Hippocampal formation (tissue), 2 donors: ENCODE measurements around the gene PKHD1.
A peak's percentile ranks its signal among the peaks of the same experiment; 100 is the strongest.

Experiments
- DNase-seq, 2 donors: peaks; one replicate each; lab custom pipeline; 2025; lab: John Stamatoyannopoulos, UW

PKHD1 gene

GRCh38 chr6:52103623-52104022 lies 16.2 kb upstream of the PKHD1 start:
- DNase-seq: peak in 1 of 2 donors; percentile 6

- no peak for DNase-seq
These were observed 15.0 kb upstream of the PKHD1 start for GRCh38 chr6:52102405-52102804.

- peak in 1 of 2 donors; percentile 4 for DNase-seq
These were observed 11.3 kb upstream of the PKHD1 start for GRCh38 chr6:52098721-52099120.

- no peak for DNase-seq
These were observed 2.4 kb upstream of the PKHD1 start for GRCh38 chr6:52089758-52090348.

DNA sequence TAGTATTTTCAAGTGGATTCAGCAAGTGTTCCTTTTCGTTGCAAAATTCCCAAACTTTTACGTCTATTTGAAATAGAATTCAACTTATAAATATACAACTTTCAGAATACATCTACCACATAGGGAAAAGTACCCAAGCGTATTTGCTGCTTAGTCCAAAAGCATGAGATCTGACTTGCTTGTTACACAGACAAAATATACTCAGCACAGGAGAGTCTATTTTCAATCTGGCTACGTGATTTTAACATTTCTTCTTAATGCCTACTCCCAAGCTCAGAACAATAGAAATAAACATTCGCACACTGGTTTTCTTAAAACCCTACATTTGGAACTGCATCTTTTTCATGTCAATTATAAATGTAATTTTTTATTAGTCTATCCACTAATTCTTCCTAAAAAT lies 672 bp downstream of the PKHD1 start:
- no peak for DNase-seq

DNA sequence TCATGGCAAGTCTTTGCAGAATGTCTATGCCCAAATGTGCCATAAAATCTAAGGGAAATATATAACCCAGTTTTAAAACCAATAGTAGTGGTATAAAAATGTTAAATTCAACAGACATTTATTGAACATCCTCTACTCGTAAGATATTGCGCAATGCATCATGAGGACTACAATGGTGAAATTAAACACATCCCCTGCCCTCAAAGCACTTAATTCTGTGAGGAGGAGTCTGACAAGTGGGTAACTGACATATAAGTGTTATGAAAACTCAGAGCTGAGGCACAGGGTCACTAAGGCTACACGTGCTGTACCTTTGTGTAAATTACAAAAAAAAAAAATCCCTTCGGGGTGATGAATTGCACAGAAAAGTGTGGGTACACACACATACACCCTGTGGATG lies 6.2 kb downstream of the PKHD1 start:
- no peak for DNase-seq

GRCh38 chr6:52077961-52078625 lies 9.3 kb downstream of the PKHD1 start:
- no peak for DNase-seq

DNA sequence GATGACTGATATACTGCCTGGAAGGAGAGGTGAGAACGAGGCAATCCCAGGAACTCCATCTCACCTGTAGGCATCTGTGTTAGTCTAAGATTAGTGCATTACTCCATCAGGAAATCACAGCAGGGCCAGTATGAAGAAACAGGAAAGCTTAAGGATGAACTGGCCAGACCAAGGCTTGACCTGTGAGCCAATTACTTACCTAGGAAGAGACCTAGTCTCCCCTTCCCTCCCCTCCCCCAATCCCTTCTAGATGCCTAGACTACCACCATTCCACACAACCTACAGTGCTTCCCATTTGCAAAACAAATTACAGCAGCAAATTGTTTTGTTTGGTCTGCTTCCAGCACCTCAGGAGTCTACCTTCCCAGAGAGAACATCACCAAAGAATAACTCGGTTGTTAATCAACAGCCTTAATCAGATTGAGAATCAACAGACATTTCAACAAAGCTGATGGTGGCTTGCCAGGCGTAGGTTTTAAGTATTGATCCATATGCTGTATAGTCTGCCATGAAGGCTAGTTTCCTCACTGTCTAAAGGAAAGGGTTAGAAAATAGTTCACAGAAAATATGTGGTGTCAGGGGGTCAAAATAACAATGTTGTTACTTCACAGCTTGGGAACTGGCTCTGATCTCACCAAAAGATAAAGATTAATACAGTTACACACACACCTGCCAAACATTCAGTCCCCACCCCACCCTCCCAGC lies 10.1 kb downstream of the PKHD1 start:
- no peak for DNase-seq

GRCh38 chr6:52076791-52077179 lies 10.6 kb downstream of the PKHD1 start:
- no peak for DNase-seq

DNA sequence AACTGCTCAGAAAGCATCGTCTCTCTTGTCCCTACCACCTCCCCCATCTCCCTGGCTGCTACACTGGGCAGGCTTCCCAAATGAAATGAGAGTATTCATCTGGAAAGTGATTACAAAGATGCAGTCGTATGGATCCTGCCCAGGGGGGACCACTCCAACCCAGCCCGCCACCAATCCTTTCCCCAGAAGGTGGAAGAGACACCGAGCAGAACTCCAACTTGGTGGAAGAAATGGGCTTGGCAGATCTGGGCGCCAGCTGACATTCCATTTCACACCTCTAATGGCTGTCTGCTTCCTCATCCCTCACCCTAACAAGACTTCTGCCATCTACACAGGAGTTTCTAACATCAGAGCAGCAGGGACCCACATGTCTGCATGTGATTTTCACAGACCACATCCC lies 12.7 kb downstream of the PKHD1 start:
- no peak for DNase-seq

GRCh38 chr6:52074155-52074554 lies 13.3 kb downstream of the PKHD1 start:
- DNase-seq: no peak

GRCh38 chr6:52065621-52066020 lies 21.8 kb downstream of the PKHD1 start:
- DNase-seq: no peak

DNA sequence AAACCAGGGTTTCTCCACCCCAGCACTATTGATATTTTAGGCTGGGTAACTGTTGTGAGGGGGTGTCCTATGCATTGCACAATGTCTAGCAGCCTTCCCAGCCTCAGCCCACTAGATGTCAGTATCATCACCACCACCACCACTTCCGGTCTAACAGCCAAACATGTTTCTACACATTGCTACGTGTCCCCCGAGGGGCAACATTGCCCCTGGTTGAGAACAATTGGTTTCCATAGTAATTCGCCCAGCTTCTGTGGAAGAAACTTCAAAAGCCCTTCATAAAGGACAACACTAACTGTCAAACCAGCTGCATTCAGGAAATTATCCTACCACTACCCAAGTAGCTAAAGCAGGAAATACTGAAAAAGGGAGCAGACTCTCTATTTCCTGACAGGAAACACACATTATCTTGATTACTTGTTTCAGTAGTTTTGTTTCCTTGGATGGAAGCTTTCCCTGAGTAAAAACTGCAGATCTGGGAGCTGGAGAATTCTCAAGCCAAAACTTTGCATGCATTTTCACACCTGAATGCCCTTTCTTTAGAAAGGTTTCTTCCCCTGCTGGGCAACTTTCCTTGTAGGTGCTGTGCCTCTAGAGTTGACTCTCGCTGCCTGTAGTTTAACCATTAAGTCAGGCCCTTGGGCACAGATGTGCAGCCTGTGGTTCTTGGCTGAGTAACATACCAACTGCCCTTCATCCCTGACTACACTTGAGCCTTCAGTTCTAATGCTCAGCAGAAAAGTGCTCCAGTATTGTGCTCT lies 23.6 kb downstream of the PKHD1 start:
- peak in 1 of 2 donors; percentile 4 for DNase-seq

GRCh38 chr6:52061481-52061880 lies 25.9 kb downstream of the PKHD1 start:
- no peak for DNase-seq

DNA sequence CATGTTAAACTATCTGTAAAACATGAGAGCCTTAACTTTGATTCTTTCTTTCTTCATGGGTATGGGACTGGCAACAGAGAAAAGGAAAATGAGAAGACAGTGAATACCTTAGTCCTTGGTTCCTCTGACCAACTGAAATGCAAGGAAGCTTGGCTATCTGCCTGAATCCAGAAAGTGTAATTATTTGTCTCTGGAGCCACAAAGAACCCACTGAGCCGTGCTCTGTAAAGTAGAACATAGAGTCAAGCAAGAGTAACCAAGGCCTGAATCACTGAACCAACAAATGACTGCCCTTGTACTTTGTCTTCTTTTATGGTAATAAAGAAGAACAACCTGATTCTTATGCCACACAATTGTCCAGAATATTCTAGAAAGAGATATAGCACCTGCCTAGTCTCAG lies 27.6 kb downstream of the PKHD1 start:
- DNase-seq: no peak

DNA sequence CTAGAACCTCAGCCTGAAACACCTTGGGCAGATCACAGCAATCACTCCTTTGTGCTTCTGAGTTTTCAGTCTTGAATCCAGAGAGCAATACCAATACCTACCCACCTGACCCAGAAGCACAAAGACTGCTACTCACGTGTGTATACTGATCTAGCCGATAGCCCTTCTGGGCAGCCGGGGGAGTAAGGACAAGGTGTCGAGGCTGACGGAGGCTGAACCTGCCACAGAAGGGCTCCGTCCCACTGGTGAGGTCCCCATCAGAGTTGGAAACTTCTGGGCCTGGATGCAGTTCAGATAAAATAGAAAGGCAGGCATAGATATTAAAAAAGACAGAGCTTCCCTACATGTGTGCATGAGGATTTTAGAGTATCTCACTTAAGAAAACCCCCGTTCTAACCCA lies 32.0 kb downstream of the PKHD1 start:
- no peak for DNase-seq

DNA sequence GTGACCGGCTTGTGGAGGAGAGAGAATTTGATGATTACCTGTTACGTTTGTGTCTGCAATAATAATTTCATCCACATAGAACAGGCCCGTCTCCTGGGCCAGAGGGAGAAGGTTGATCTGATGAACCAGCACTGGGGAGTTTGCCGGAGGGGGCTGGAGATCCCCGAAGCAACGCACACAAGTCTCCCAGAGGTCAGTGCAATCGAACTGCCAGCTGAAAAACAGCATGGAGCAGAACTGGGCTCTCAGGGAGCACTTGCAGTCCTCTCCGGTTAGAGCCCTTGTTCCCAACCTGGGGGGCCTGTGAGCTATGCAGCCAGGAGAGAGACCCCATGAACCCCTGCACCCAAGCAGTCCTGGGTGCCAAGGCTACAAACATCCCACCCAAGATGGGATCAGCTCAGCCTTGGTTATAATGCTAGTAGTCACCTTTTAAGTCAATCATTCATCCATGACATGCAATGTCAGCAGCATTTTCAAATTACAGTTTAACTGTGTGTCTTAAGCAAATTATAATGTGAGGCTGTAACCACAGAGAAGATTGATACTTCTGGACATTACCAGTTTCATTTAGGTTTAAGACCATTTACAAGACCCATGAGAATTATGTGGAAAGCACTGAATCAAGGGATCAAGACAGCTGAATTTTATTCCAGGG lies 34.2 kb downstream of the PKHD1 start:
- no peak for DNase-seq

DNA sequence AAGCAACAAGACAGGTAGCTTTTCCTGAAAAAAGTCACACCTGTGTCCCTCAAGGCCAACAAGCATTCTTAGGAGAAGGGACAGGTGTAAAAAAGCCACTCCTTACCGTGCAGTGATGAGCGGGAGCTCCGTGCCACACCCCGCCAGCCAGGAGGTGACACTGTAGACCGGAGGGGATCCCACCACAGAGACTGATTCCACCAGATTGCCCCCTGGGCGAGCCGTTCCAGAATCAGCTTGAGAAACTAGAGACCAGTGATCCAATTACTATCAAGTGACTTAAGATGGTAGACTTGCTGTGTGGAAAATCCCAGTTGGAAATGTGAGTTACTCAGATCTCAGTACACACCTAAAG lies 37.4 kb downstream of the PKHD1 start:
- no peak for DNase-seq

GRCh38 chr6:52049252-52050050 lies 38.0 kb downstream of the PKHD1 start:
- DNase-seq: peak in 1 of 2 donors; percentile 61

DNA sequence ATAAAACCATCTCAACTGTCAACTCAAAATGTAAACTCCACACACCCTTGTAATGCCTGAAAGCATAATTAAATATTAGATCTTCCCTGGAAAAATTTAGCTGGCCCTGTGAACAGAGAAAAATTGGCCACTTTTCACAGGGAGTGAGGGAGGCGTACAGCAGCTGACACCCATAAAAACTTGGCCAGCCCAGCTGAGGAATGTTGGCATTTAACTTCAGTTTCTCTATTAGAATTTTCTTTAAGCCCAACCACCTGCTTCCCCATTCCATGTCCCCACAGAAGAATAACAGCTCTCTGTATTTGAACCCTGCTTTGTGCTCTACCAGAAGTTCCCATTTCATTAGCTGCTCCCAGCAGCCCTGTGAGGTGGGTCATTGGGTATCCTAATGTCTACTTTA lies 41.0 kb downstream of the PKHD1 start:
- no peak for DNase-seq

DNA sequence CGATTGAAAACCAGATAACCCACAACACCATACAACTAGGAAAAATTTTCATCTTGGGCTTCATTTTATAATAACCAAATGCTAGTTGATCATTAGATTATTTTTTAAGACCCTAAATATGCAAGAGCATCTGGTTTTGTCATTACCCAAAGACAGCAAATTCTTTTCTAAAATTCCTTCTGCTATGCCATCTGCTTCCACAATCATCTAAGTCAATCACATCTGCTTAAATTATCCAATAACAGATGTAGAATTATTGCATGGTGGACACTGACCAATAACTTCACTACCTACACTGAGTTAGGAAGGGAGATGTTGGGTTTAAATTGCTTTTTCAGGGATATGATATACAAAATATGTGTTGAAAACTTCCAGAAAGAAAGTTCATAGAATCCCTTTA lies 41.9 kb downstream of the PKHD1 start:
- no peak for DNase-seq
